Measurements from ENCODE around the gene SFXN3.

The SFXN3 gene

DNA sequence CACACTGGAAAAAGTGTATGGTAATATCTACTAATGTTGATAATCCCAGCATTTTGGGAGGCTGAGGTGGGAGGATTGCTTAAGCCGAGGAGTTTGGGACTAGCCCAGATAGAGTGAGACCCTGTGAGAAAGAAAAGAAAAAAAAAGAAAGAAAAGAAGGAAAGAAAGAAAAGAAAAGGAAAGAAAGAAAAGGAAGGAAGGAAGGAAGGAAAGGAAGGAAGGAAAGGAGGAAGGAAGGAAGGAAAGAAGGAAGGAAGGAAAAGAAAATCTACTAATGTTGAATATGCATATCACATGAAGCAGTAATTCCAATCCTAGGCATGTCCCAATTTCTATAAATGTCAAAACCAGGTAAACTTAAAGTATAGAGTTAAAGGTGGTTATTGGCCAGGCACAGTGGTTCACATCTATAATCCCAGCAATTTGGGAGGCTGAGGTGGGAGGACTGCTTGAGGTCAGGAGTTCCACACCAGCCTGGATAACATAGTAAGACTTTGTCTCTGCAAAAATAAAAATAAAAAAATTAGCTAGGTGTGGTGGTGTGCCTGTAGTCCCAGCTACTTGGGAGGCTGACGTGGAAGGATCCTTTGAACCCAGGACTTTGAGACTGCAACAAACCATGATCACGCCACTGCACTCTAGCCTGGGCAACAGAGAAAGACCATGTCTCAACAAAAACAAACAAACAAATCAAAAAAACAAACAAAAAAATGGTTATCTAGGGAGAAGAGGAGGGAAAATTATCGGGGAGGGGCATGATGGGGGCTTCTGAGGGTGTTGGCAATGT, 25.5 kb downstream of the SFXN3 start:
- no peaks in the 10 kb centered on the region for H3K36me3 ChIP-seq (ENCODE audit: control insufficient read depth, insufficient read depth, low read length)
- no peaks in the 10 kb centered on the region for H3K9me3 ChIP-seq (ENCODE audit: control insufficient read depth, low read length)
- H3K4me1 ChIP-seq (ENCODE audit: control insufficient read depth, insufficient read depth, low read length, poor library complexity, severe bottlenecking) = peaks cover 7% of the 10 kb centered on the region
- DNase-seq = no peak
- H3K27ac ChIP-seq (ENCODE audit: insufficient read depth, low read length, poor library complexity, severe bottlenecking) = no peak overlapping the region
- H3K27me3 ChIP-seq (replicated peaks; ENCODE audit: control insufficient read depth, insufficient read depth, low read length, poor library complexity, severe bottlenecking) = no peaks in the 10 kb centered on the region
- no peak overlapping the region for H3K4me3 ChIP-seq (ENCODE audit: insufficient read depth, low read depth, low read length, poor library complexity, severe bottlenecking)

DNA sequence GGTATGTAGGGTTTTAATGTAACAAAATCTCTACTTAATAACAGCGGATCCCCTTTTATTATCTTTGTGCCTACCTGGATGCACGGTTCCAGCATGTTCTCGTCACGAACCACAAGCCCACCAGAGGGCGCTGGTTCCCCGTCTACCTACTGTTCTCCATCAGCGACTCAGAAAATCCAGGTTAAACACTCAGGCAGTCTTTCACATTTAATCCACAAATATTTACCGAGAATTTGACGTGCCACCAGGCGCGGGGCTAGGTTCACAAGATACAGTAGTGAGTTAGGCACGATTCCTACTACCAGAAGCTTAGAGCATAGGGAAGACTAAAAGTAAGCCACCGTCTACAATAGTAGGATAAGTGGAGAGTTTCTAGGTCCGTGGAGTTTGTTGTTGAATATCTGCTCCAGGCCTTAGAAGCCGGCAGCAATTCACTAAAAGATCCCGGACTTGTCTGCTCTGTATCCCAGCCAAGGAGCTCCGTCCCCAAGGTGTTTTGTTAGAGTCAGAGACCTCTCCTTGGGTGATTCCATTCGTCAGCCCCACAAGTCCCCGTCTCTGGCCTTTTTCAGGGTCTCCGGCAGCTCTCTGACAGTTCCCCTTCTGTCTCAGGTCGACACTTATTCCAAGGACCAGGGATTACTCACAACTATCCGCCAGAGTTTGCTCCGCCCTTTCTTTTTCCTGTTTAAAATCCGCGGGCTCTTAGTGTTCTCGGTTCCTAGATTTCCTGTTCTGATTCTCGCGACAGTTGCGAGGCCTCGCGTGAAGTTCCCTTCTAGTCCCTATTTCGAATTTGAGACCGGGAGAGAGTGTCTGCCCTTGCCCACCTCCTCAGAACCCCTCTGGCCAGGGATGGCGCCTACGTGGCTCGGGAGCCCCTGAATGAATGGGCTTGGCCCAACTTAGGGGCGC, 29.3 kb downstream of the SFXN3 start:
- Histone ChIP-seq H3K4me1 (ENCODE audit: control insufficient read depth, insufficient read depth, low read length, poor library complexity, severe bottlenecking) (peaks cover 27% of the 10 kb centered on the region), H3K27me3 (replicated peaks; ENCODE audit: control insufficient read depth, insufficient read depth, low read length, poor library complexity, severe bottlenecking) (peaks cover 17% of the 10 kb centered on the region), H3K27ac (ENCODE audit: insufficient read depth, low read length, poor library complexity, severe bottlenecking) (peak overlapping the region; percentile 87), H3K4me3 (ENCODE audit: insufficient read depth, low read depth, low read length, poor library complexity, severe bottlenecking) (peak overlapping the region; percentile 89), H3K9me3 (ENCODE audit: control insufficient read depth, low read length) (no peaks in the 10 kb centered on the region), H3K36me3 (ENCODE audit: control insufficient read depth, insufficient read depth, low read length) (no peaks in the 10 kb centered on the region)
- peak; percentile 67 to 85 (median 84) for DNase-seq

DNA sequence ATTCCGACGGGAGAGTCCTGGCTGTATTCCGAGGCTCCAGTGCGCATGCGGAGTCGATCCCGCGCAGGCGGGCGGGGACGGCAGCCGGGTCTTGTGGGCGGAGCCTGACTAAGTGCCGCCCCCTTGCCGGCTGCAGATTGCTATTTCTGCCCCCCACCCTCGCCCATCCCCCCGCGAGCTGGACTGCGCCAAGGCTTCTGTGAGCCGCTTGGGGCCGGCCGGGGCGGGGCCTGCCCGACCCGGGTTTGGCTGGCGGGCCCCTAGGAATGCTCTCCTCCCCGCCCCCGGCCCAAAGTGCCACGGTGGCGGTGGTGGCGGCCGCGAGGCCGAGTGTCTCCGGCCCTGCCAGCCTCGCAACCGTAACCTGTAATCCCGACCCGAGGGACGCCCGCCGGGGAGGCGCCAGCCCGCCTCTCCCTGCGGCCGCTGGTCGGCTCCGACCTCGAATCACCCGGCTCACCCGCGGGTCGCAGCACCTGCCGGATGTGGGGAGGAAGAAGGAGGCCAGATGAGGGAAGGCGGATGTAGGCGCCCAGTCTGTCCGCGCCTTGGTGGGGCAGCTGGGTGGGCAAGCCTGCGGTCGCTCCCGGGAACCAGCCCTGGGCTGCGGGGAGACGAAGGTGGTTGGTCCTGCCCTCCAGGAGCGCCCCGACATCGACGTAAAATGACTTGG, 30.1 kb downstream of the SFXN3 start:
- Histone ChIP-seq H3K36me3 (ENCODE audit: control insufficient read depth, insufficient read depth, low read length) (no peaks in the 10 kb centered on the region), H3K4me1 (ENCODE audit: control insufficient read depth, insufficient read depth, low read length, poor library complexity, severe bottlenecking) (peaks cover 30% of the 10 kb centered on the region), H3K9me3 (ENCODE audit: control insufficient read depth, low read length) (no peaks in the 10 kb centered on the region), H3K27ac (ENCODE audit: insufficient read depth, low read length, poor library complexity, severe bottlenecking) (peak overlapping the region; percentile 87), H3K27me3 (replicated peaks; ENCODE audit: control insufficient read depth, insufficient read depth, low read length, poor library complexity, severe bottlenecking) (peaks cover 19% of the 10 kb centered on the region), H3K4me3 (ENCODE audit: insufficient read depth, low read depth, low read length, poor library complexity, severe bottlenecking) (peak overlapping the region; percentile 89)
- DNase-seq = peak in 2 of 3 donors; percentile 78 to 84

DNA sequence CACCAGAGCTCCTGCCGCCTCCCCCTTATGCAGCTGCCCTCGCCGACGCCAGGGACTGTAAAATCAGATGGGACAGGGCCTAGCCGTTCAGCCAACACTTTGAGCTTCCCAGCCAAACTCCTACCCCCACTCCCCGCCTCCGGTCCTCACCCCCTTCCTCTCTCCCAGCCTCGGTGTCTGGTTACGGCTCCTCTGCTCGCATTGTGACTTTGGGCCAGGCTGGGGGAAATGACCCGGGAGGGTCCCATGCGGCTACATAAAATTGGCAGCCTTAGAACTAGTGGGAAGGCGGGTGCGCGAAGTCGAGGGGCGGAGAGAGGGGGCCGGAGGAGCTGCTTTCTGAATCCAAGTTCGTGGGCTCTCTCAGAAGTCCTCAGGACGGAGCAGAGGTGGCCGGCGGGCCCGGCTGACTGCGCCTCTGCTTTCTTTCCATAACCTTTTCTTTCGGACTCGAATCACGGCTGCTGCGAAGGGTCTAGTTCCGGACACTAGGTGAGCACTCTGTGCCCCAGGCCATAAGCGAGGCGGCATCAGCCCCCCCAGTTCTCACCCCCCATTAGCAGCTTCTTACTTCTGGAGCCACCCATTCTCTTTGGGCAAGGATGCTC, 30.7 kb downstream of the SFXN3 start, which contains the start of gene KAZALD1:
Gene KAZALD1, plus strand, starts transcription at position 366 of the 608 bp plus-strand sequence. CDS start 604 bp downstream, outside the sequence.
- no peak for DNase-seq
- Histone ChIP-seq H3K4me3 (ENCODE audit: insufficient read depth, low read depth, low read length, poor library complexity, severe bottlenecking) (peak within 1 kb of the TSS; percentile 89), H3K4me1 (ENCODE audit: control insufficient read depth, insufficient read depth, low read length, poor library complexity, severe bottlenecking) (peaks cover 36% of the 10 kb centered on the region)

DNA sequence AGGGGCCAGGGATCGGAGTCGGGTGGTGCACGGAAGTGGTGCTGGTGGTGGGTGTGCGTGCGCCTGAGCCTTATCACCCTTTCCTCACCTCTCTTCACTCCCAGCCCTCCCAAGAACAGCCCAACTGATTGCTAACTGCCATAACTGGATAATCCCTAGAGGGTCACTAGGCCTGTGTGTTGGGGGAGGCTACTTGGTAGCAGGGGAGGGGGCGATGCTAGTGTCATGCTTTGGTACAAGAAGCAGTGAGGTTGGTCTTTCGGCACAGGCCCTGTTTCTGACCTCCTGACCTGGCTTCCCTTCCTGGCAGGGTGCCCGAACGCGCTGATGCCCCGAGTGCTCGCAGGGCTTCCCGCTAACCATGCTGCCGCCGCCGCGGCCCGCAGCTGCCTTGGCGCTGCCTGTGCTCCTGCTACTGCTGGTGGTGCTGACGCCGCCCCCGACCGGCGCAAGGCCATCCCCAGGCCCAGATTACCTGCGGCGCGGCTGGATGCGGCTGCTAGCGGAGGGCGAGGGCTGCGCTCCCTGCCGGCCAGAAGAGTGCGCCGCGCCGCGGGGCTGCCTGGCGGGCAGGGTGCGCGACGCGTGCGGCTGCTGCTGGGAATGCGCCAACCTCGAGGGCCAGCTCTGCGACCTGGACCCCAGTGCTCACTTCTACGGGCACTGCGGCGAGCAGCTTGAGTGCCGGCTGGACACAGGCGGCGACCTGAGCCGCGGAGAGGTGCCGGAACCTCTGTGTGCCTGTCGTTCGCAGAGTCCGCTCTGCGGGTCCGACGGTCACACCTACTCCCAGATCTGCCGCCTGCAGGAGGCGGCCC, 31.4 kb downstream of the SFXN3 start:
- Histone ChIP-seq H3K36me3 (ENCODE audit: control insufficient read depth, insufficient read depth, low read length) (no peaks in the 10 kb centered on the region), H3K9me3 (ENCODE audit: control insufficient read depth, low read length) (no peaks in the 10 kb centered on the region), H3K27ac (ENCODE audit: insufficient read depth, low read length, poor library complexity, severe bottlenecking) (no peak overlapping the region), H3K4me3 (ENCODE audit: insufficient read depth, low read depth, low read length, poor library complexity, severe bottlenecking) (peak overlapping the region; percentile 35), H3K27me3 (replicated peaks; ENCODE audit: control insufficient read depth, insufficient read depth, low read length, poor library complexity, severe bottlenecking) (peaks cover 31% of the 10 kb centered on the region), H3K4me1 (ENCODE audit: control insufficient read depth, insufficient read depth, low read length, poor library complexity, severe bottlenecking) (peaks cover 42% of the 10 kb centered on the region)
- peak; percentile 16 to 28 (median 22) for DNase-seq

More for the DNA sequence above, 30.7 kb downstream of the SFXN3 start, which contains the start of gene KAZALD1:
- H3K36me3 ChIP-seq (ENCODE audit: control insufficient read depth, insufficient read depth, low read length) = no peaks in the 10 kb centered on the region
- no peaks in the 10 kb centered on the region for H3K9me3 ChIP-seq (ENCODE audit: control insufficient read depth, low read length)
- H3K27ac ChIP-seq (ENCODE audit: insufficient read depth, low read length, poor library complexity, severe bottlenecking) = peak within 1 kb of the TSS; percentile 87
- peaks cover 26% of the 10 kb centered on the region for H3K27me3 ChIP-seq (replicated peaks; ENCODE audit: control insufficient read depth, insufficient read depth, low read length, poor library complexity, severe bottlenecking)

DNA sequence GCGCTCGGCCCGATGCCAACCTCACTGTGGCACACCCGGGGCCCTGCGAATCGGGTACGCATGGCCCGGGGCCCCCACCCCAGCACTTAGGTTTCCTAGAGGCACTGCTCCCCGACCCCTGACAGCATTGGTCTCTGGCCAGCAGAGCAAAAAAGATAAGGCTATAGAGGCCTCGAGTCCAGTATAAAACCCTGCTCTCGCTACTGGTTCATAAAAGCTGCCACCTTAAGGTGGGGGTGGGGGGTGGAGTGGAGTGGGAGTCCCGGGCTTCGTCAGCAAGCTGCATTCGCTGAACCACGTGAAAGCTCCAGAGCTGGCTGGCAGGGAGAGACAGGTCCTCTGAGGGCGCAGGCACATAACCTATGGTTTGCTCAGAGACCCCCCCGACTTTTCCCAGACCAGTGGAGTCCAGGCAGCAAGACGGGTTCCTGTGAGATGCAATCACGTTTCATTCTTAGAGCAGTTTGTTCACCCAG, 32.1 kb downstream of the SFXN3 start:
- no peak for DNase-seq
- H3K4me1 ChIP-seq (ENCODE audit: control insufficient read depth, insufficient read depth, low read length, poor library complexity, severe bottlenecking) = peaks cover 45% of the 10 kb centered on the region
- H3K4me3 ChIP-seq (ENCODE audit: insufficient read depth, low read depth, low read length, poor library complexity, severe bottlenecking) = peak overlapping the region; percentile 35

DNA sequence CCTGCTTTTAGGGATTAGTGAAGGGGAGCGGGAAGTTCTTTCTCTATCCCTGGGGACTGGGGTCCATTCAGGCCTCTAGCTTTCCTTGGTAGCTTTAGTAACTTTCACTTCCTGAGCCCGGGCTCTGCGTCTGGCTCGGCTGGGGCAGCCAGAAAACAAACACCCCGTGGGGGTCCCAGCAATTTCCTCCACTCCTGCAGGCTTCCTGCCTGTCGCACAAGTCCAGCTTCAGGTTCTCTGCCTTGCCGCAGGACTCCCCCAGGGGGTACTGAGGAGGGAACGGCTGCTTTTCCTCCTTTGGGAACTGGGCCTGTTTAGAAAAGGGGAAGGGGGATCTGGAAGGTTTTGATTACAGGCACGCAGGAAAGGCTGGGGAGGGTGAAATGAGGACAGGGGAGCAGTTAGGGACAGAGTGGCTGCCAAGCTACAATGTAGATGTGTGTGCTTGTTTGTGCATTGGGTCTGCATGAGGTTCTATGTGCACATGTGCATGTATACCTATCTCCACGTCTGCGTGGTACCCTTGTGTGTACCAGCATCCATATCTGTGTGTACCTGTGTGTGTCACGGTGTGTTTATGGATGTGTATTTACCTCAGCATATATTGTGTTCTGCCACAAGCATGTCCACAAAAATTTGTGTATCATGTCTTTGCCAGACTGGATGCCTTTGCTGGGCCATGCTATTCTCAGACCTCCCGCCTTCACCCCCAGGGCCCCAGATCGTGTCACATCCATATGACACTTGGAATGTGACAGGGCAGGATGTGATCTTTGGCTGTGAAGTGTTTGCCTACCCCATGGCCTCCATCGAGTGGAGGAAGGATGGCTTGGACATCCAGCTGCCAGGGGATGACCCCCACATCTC, 32.7 kb downstream of the SFXN3 start:
- H3K9me3 ChIP-seq (ENCODE audit: control insufficient read depth, low read length) = no peaks in the 10 kb centered on the region
- DNase-seq = no peak
- peaks cover 45% of the 10 kb centered on the region for H3K4me1 ChIP-seq (ENCODE audit: control insufficient read depth, insufficient read depth, low read length, poor library complexity, severe bottlenecking)
- no peak overlapping the region for H3K4me3 ChIP-seq (ENCODE audit: insufficient read depth, low read depth, low read length, poor library complexity, severe bottlenecking)
- H3K36me3 ChIP-seq (ENCODE audit: control insufficient read depth, insufficient read depth, low read length) = no peaks in the 10 kb centered on the region
- peaks cover 34% of the 10 kb centered on the region for H3K27me3 ChIP-seq (replicated peaks; ENCODE audit: control insufficient read depth, insufficient read depth, low read length, poor library complexity, severe bottlenecking)
- H3K27ac ChIP-seq (ENCODE audit: insufficient read depth, low read length, poor library complexity, severe bottlenecking) = no peak overlapping the region

More for the DNA sequence above, 32.1 kb downstream of the SFXN3 start:
- H3K9me3 ChIP-seq (ENCODE audit: control insufficient read depth, low read length) = no peaks in the 10 kb centered on the region
- no peaks in the 10 kb centered on the region for H3K36me3 ChIP-seq (ENCODE audit: control insufficient read depth, insufficient read depth, low read length)
- H3K27ac ChIP-seq (ENCODE audit: insufficient read depth, low read length, poor library complexity, severe bottlenecking) = no peak overlapping the region
- peaks cover 34% of the 10 kb centered on the region for H3K27me3 ChIP-seq (replicated peaks; ENCODE audit: control insufficient read depth, insufficient read depth, low read length, poor library complexity, severe bottlenecking)

DNA sequence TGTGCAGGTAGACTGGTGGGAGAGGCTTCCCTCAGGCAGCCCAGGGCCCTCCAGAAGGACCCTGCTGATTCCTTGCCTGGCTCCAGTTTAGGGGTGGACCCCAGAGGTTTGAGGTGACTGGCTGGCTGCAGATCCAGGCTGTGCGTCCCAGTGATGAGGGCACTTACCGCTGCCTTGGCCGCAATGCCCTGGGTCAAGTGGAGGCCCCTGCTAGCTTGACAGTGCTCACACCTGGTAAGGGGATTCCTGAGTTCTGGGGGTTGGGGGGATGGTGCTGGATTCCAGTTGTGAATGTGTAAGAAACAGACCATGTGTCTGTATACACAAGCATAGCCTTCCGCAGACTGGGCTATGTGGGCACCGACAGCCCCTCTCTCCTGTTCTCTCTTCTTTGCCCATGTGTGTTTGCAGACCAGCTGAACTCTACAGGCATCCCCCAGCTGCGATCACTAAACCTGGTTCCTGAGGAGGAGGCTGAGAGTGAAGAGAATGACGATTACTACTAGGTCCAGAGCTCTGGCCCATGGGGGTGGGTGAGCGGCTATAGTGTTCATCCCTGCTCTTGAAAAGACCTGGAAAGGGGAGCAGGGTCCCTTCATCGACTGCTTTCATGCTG, 33.5 kb downstream of the SFXN3 start:
- H3K27me3 ChIP-seq (replicated peaks; ENCODE audit: control insufficient read depth, insufficient read depth, low read length, poor library complexity, severe bottlenecking) = peaks cover 34% of the 10 kb centered on the region
- H3K9me3 ChIP-seq (ENCODE audit: control insufficient read depth, low read length) = no peaks in the 10 kb centered on the region
- peaks cover 45% of the 10 kb centered on the region for H3K4me1 ChIP-seq (ENCODE audit: control insufficient read depth, insufficient read depth, low read length, poor library complexity, severe bottlenecking)
- no peak overlapping the region for H3K4me3 ChIP-seq (ENCODE audit: insufficient read depth, low read depth, low read length, poor library complexity, severe bottlenecking)
- no peak for DNase-seq
- no peaks in the 10 kb centered on the region for H3K36me3 ChIP-seq (ENCODE audit: control insufficient read depth, insufficient read depth, low read length)
- no peak overlapping the region for H3K27ac ChIP-seq (ENCODE audit: insufficient read depth, low read length, poor library complexity, severe bottlenecking)
